H1 (cell line): Measurements from ENCODE around the gene ZNF644. TPM values are rescaled to one million over a fixed set of nuclear protein-coding genes. Genes with fewer than 3 reads are reported as not detected.

Experiments used
- CTCF ChIA-PET: fragments of 300-600 bp; sonication (Branson Sonifier 250); formaldehyde crosslinking; loops from one replicate; lab custom pipeline; 2021; ENCODE audit not compliant: partially characterized antibody; lab: Charles Lee
- POLR2A ChIA-PET: fragments of 300-600 bp; sonication (Branson Sonifier 250); formaldehyde crosslinking; loops from one replicate; lab custom pipeline; 2021; ENCODE audit warnings: inconsistent platforms; ENCODE audit not compliant: partially characterized antibody; lab: Charles Lee
- DNase-seq, 2 experiments: peaks; one replicate each; pipeline versions ENCODE4 v3.0.0 to v3.0.0-alpha.2; 2010 to 2022; ENCODE audit warnings: low spot score in 2 of 2, low read depth in 1 of 2, mixed read lengths in 1 of 2
- FAIRE-seq: peaks from 2 replicates; lab custom pipeline; 2011; peaks lifted over from hg19 to GRCh38; lab: Jason Lieb, UNC
- H2AFZ ChIP-seq: 2 replicates; pipeline ENCODE4 v1.8.1; 2012; ENCODE audit warnings: low read length, inconsistent platforms
- H2AK5ac ChIP-seq: 2 replicates; pipeline ENCODE4 v1.6.1; 2013; ENCODE audit warnings: low read depth, low read length
- H2BK120ac ChIP-seq: replicated peaks from 2 replicates; pipeline ENCODE3; 2013; ENCODE audit warnings: low read depth, low read length, inconsistent platforms
- H2BK12ac ChIP-seq: 2 replicates; pipeline ENCODE4 v1.6.1; 2013; ENCODE audit warnings: low read depth, low read length
- H2BK15ac ChIP-seq: 2 replicates; pipeline ENCODE4 v1.6.1; 2013; ENCODE audit warnings: low read length
- H2BK20ac ChIP-seq: 2 replicates; pipeline ENCODE4 v1.6.1; 2013; ENCODE audit warnings: low read length
- H2BK5ac ChIP-seq: 2 replicates; pipeline ENCODE4 v1.6.1; 2013; ENCODE audit warnings: low read depth, low read length
- H3K14ac ChIP-seq: 2 replicates; pipeline ENCODE4 v1.6.1; 2013; ENCODE audit warnings: inconsistent platforms; ENCODE audit not compliant: insufficient read length
- H3K18ac ChIP-seq: 2 replicates; pipeline ENCODE4 v1.6.1; 2013; ENCODE audit warnings: low read length; ENCODE audit errors: extremely low read depth
- H3K23ac ChIP-seq: 2 replicates; pipeline ENCODE4 v1.6.1; 2013; ENCODE audit warnings: inconsistent platforms; ENCODE audit not compliant: insufficient read length
- H3K23me2 ChIP-seq: 2 replicates; pipeline ENCODE4 v1.6.1; 2013; ENCODE audit warnings: low read depth, low read length
- H3K27ac ChIP-seq: 2 replicates; pipeline ENCODE4 v1.6.1; 2011; ENCODE audit warnings: low read depth, low read length, inconsistent platforms
- H3K27me3 ChIP-seq, 4 experiments: replicated peaks in 1 of 4; 1 replicate in 1 of 4; 2 replicates in 3 of 4; pipeline versions ENCODE4 v1.6.1 to v1.8.1; 2011 to 2013; ENCODE audit warnings: low read length in 3 of 4, mild to moderate bottlenecking in 3 of 4, inconsistent platforms in 2 of 4, mixed read lengths in 2 of 4, moderate library complexity in 1 of 4; ENCODE audit not compliant: control insufficient read depth in 3 of 4, insufficient read depth in 3 of 4; ENCODE audit errors: extremely low read depth in 1 of 4
- H3K36me3 ChIP-seq, 4 experiments: 2 replicates each; pipeline versions ENCODE4 v1.6.1 to v1.8.1; 2011 to 2013; ENCODE audit warnings: mild to moderate bottlenecking in 4 of 4, low read length in 3 of 4, moderate library complexity in 2 of 4, control low read depth in 1 of 4, inconsistent platforms in 1 of 4; ENCODE audit not compliant: insufficient read depth in 4 of 4, control insufficient read depth in 2 of 4
- H3K4ac ChIP-seq: replicated peaks from 2 replicates; pipeline ENCODE3; 2013; ENCODE audit warnings: low read length, low read depth, mixed read lengths, inconsistent platforms; ENCODE audit not compliant: insufficient read length
- H3K4me1 ChIP-seq, 4 experiments: replicated peaks in 1 of 4; 1 replicate in 1 of 4; 2 replicates in 3 of 4; pipeline versions ENCODE4 v1.6.1 to v1.8.1; 2011 to 2013; ENCODE audit warnings: low read length in 3 of 4, inconsistent platforms in 2 of 4, mixed read lengths in 1 of 4; ENCODE audit not compliant: insufficient read depth in 4 of 4, control insufficient read depth in 3 of 4
- H3K4me2 ChIP-seq, 2 experiments: 2 replicates each; pipeline versions ENCODE4 v1.6.1 to v1.8.1; 2011 to 2013; ENCODE audit warnings: low read depth in 2 of 2, low read length in 2 of 2, control low read depth in 1 of 2, inconsistent platforms in 1 of 2, mild to moderate bottlenecking in 1 of 2; ENCODE audit not compliant: insufficient read depth in 1 of 2
- H3K4me3 ChIP-seq, 4 experiments: fragments of 200-600, 300-600 bp in 1 of 4; sonication (generic), shearing (Covaris generic), sonication (Bioruptor Twin) in 1 of 4; 2 replicates each; pipeline versions ENCODE4 v1.5.1 to v1.8.1; 2011 to 2016; ENCODE audit warnings: low read length in 4 of 4, low read depth in 3 of 4, control low read depth in 2 of 4, inconsistent platforms in 2 of 4, mild to moderate bottlenecking in 2 of 4, mixed read lengths in 1 of 4, moderate library complexity in 1 of 4; ENCODE audit not compliant: insufficient read depth in 2 of 4; ENCODE audit errors: extremely low read depth in 1 of 4
- H3K56ac ChIP-seq: replicated peaks from 2 replicates; pipeline ENCODE3; 2013; ENCODE audit warnings: low read depth, mild to moderate bottlenecking, mixed read lengths, low read length, inconsistent platforms; ENCODE audit not compliant: insufficient read length
- H3K79me1 ChIP-seq: 2 replicates; pipeline ENCODE4 v1.6.1; 2013; ENCODE audit warnings: low read depth, low read length, control low read depth
- H3K79me2 ChIP-seq, 2 experiments: 2 replicates each; pipeline versions ENCODE4 v1.6.1 to v1.8.1; 2012 to 2013; ENCODE audit warnings: low read length in 2 of 2, mild to moderate bottlenecking in 2 of 2, inconsistent platforms in 1 of 2; ENCODE audit not compliant: insufficient read depth in 2 of 2, control insufficient read depth in 1 of 2
- H3K9ac ChIP-seq, 4 experiments: replicated peaks in 1 of 4; 1 replicate in 1 of 4; 2 replicates in 3 of 4; pipeline versions ENCODE4 v1.6.1 to v1.8.1; 2011 to 2013; ENCODE audit warnings: low read depth in 3 of 4, low read length in 3 of 4, control low read depth in 2 of 4, mild to moderate bottlenecking in 2 of 4, moderate library complexity in 2 of 4, inconsistent platforms in 1 of 4; ENCODE audit errors: extremely low read depth in 1 of 4
- H3K9me3 ChIP-seq, 2 experiments: 2 replicates each; pipeline versions ENCODE4 v1.6.1 to v1.8.1; 2012 to 2013; ENCODE audit warnings: mild to moderate bottlenecking in 2 of 2, moderate library complexity in 2 of 2, control low read depth in 1 of 2, inconsistent platforms in 1 of 2, low read depth in 1 of 2, low read length in 1 of 2, mixed read lengths in 1 of 2; ENCODE audit not compliant: insufficient read depth in 2 of 2
- H4K20me1 ChIP-seq, 2 experiments: replicated peaks in 1 of 2; 2 replicates each; pipeline versions ENCODE3 to v1.8.1; 2011 to 2013; ENCODE audit warnings: inconsistent platforms in 2 of 2, low read length in 2 of 2, mild to moderate bottlenecking in 1 of 2; ENCODE audit not compliant: insufficient read depth in 2 of 2, control insufficient read depth in 1 of 2
- H4K5ac ChIP-seq: 2 replicates; pipeline ENCODE4 v1.6.1; 2013; ENCODE audit warnings: low read length, low read depth, mixed read lengths, inconsistent platforms; ENCODE audit not compliant: insufficient read length
- H4K8ac ChIP-seq: 2 replicates; pipeline ENCODE4 v1.8.0; 2013; ENCODE audit warnings: mild to moderate bottlenecking, moderate library complexity, low read length, inconsistent platforms; ENCODE audit not compliant: insufficient read depth; ENCODE audit errors: extremely low read depth
- H4K91ac ChIP-seq: replicated peaks from 2 replicates; pipeline ENCODE3; 2013; ENCODE audit warnings: low read length, mixed read lengths, inconsistent platforms; ENCODE audit not compliant: insufficient read length
- CEBPB ChIP-seq: IDR thresholded peaks from 2 replicates; pipeline ENCODE4 v1.6.1; 2012; ENCODE audit warnings: low read depth, low read length
- HDAC2 ChIP-seq, 2 experiments: fragments of 300-600 bp in 1 of 2; sonication (generic) in 1 of 2; IDR thresholded peaks; 2 replicates each; pipeline ENCODE4 v1.6.1; 2011 to 2012; ENCODE audit warnings: low read depth in 2 of 2, low read length in 2 of 2, mild to moderate bottlenecking in 2 of 2, moderate library complexity in 2 of 2, borderline replicate concordance in 1 of 2, inconsistent platforms in 1 of 2
- RFX5 ChIP-seq: IDR thresholded peaks from 2 replicates; pipeline ENCODE4 v1.6.1; 2011; ENCODE audit warnings: low read depth, low read length, improper control_type of control experiment, borderline replicate concordance
- RNF2 ChIP-seq: fragments of 200-900, 300-1000 bp; sonication (generic); IDR thresholded peaks from 2 replicates; pipeline ENCODE4 v1.7.1; 2016; ENCODE audit warnings: borderline replicate concordance, low read depth, mild to moderate bottlenecking, antibody characterized with exemption, low read length; ENCODE audit not compliant: poor library complexity, severe bottlenecking; ENCODE audit errors: missing control alignments
- SRF ChIP-seq: IDR thresholded peaks from 2 replicates; pipeline ENCODE4 v1.6.1; 2011; ENCODE audit warnings: mild to moderate bottlenecking, low read depth, low read length, moderate library complexity
- ZNF274 ChIP-seq: IDR thresholded peaks from 2 replicates; pipeline ENCODE4 v1.7.0; 2012; ENCODE audit warnings: low read length, borderline replicate concordance; ENCODE audit errors: extremely low read depth
- polyA plus RNA-seq, 7 experiments: library from polyadenylated mRNA; depleted of rRNA in 3 of 7; stranded (reverse) in 5 of 7; unstranded in 2 of 7; fragments of >200 nt in 5 of 7; fragments of 200-250 nt in 2 of 7; gene quantifications; 1 replicate in 5 of 7; 2 replicates in 1 of 7; 4 replicates in 1 of 7; pipeline versions ENCODE4 v1.2.1 to v1.2.3, GENCODE V29; 2011 to 2013; ENCODE audit warnings: missing spikeins in 2 of 7, mixed read lengths in 2 of 7
- total RNA-seq: library from RNA; stranded (reverse); fragmentation: NEBNext Ultra II Directional; extraction: Animal tissue kit (Norgen Biotek cat#: 25700); gene quantifications from 2 replicates; pipeline ENCODE4 v1.2.1, GENCODE V29; 2021

The ZNF644 gene
- total and polyA plus RNA-seq, 2 of the 8 experiments (the other 6 are each of a cell fraction or from before 2014, with no cell fraction given): 14.5 to 93.5 TPM

DNA sequence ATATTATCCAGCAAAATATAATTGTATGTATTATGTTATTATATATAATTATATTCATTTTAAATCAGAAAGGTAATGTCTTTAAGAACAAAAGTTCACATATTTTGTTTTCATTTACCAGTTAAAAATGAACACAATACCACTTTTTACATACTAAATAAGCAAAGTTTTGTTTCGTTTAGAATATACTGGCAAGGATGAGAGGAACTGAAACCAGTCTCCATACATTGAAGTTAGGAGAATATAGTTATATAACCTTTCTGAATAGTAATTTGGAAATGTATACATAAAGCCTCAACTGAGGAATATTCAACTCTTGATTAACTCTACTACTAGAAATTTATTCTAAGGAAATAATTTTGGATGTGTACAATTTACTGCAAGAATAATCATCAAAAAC is 110.5 kb downstream of the ZNF644 start (continued):
- TF ChIP-seq RFX5: no peak

DNA sequence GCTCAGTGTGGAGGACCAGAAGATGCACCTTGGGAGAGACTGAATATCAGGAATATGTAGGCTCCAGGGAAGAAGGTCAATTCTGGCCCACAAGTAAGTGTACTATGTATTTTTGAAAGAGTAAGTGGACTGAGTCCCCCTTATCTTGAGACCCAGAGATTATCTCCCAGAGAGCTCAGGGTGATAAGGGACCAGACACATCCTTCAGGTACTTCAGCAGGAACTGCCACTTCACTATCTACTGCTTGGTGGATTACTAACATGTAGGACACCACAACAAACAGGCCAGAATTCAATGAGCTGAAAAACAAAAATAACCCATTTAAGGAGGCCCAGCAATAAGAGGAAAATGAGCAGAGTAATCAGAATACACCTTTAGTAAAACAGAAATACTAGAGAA is 119.2 kb downstream of the ZNF644 start:
- no peak overlapping the region for H3K9ac ChIP-seq
- H2BK15ac ChIP-seq: no peak overlapping the region
- H3K23ac ChIP-seq: no peak overlapping the region
- H2BK20ac ChIP-seq: no peak overlapping the region
- no peaks in the 10 kb centered on the region for H3K79me1 ChIP-seq
- no peak overlapping the region for H3K4me2 ChIP-seq
- H2AFZ ChIP-seq: no peak overlapping the region
- H3K79me2 ChIP-seq: peaks cover 0 to 4% of the 10 kb centered on the region in 2 experiments; a peak in 1 of 4 replicates
- H3K9me3 ChIP-seq: no peaks in the 10 kb centered on the region
- no peaks in the 10 kb centered on the region for H3K27me3 ChIP-seq
- H3K18ac ChIP-seq: no peak overlapping the region
- no peak overlapping the region for H2BK120ac ChIP-seq
- H3K36me3 ChIP-seq: peaks cover 0 to 14% (median 0%) of the 10 kb centered on the region in 4 experiments; a peak in 2 of 8 replicates
- no peak overlapping the region for H2BK5ac ChIP-seq
- H2BK12ac ChIP-seq: no peak overlapping the region
- ChIA-PET POLR2A (interaction anchor here (0.5 kb wide), 1 partner anchor 619 kb away, joined by 3 read pairs; no protein-coding TSS in a partner anchor), CTCF (interaction anchor here (1.1 kb wide), 1 partner anchor 180 kb away, joined by 5 read pairs; no protein-coding TSS in a partner anchor)
- H3K4me1 ChIP-seq: no peaks in the 10 kb centered on the region
- no peak overlapping the region for H4K5ac ChIP-seq
- H3K14ac ChIP-seq: no peak overlapping the region
- DNase-seq (no peak), FAIRE-seq (no peak)
- no peak overlapping the region for H4K91ac ChIP-seq
- no peak overlapping the region for H3K4me3 ChIP-seq
- no peaks in the 10 kb centered on the region for H4K20me1 ChIP-seq
- H3K4ac ChIP-seq: no peak overlapping the region
- H2AK5ac ChIP-seq: no peak overlapping the region
- no peak overlapping the region for H3K27ac ChIP-seq
- H3K56ac ChIP-seq: no peak overlapping the region
- H3K23me2 ChIP-seq: no peaks in the 10 kb centered on the region
- H4K8ac ChIP-seq: no peak overlapping the region
- TF ChIP-seq RNF2 (no peak), SRF (no peak), HDAC2 (IDR thresholded peaks at IDR 0.05; ENCODE audit: borderline replicate concordance in 1 of 2, low read depth in 2 of 2, low read length in 2 of 2) (no peak), CEBPB (no peak), ZNF274 (no peak)
